Mesothelial cell of epicardium (in vitro differentiated cells): ENCODE data around the gene AHDC1. TPM values are rescaled to one million over a fixed set of nuclear protein-coding genes. Genes with fewer than 3 reads are reported as not detected.

ENCODE experiments used
- DNase-seq, 2 experiments: peaks; one replicate each; pipeline ENCODE4 v3.0.0; 2021; ENCODE audit warnings: low spot score in 2 of 2; ENCODE audit not compliant: unreplicated experiment in 2 of 2
- H3K27ac Mint-ChIP-seq: 2 replicates; pipeline ENCODE4 v1.8.0; 2021; ENCODE audit warnings: mixed read lengths
- H3K27me3 Mint-ChIP-seq: 2 replicates; pipeline ENCODE4 v1.8.0; 2021; ENCODE audit warnings: low read depth, mixed read lengths
- H3K36me3 Mint-ChIP-seq: 2 replicates; pipeline ENCODE4 v1.8.0; 2021; ENCODE audit warnings: mixed read lengths
- H3K4me1 Mint-ChIP-seq: 2 replicates; pipeline ENCODE4 v1.8.0; 2021; ENCODE audit warnings: mixed read lengths
- H3K4me3 Mint-ChIP-seq: 2 replicates; pipeline ENCODE4 v1.8.0; 2021; ENCODE audit warnings: mild to moderate bottlenecking, moderate library complexity, mixed read lengths
- H3K9me3 Mint-ChIP-seq: 2 replicates; pipeline ENCODE4 v1.8.0; 2021; ENCODE audit warnings: mixed read lengths
- CTCF ChIP-seq: fragments of 200-600 bp; sonication (generic); IDR thresholded peaks from one replicate; pipeline ENCODE4 v1.5.0; 2021; ENCODE audit warnings: antibody characterized with exemption; ENCODE audit not compliant: unreplicated experiment
- total RNA-seq: library from RNA; stranded (reverse); gene quantifications from 3 replicates; pipeline ENCODE4 v1.2.1, GENCODE V29; 2021

AHDC1 gene
- total RNA-seq, 1 donor from 2014 or later: 73.5 TPM

- Mint-ChIP-seq H3K36me3 (no peaks in the 10 kb centered on the region), H3K4me3 (no peak overlapping the region), H3K27ac (peak overlapping the region; percentile 45), H3K9me3 (no peaks in the 10 kb centered on the region), H3K27me3 (no peaks in the 10 kb centered on the region), H3K4me1 (peaks cover 76% of the 10 kb centered on the region)
- DNase-seq: no peak
- no peak for TF ChIP-seq CTCF
These were observed 40.1 kb downstream of the AHDC1 start for GRCh38 chr1:27563591-27564471.

- Mint-ChIP-seq H3K9me3 (no peaks in the 10 kb centered on the region), H3K27me3 (no peaks in the 10 kb centered on the region), H3K36me3 (no peaks in the 10 kb centered on the region), H3K4me3 (no peak overlapping the region), H3K4me1 (peaks cover 76% of the 10 kb centered on the region), H3K27ac (no peak overlapping the region)
- TF ChIP-seq CTCF: no peak
- no peak for DNase-seq
These were observed 40.7 kb downstream of the AHDC1 start for GRCh38 chr1:27563341-27563590.

- TF ChIP-seq CTCF: no peak
- Mint-ChIP-seq H3K36me3 (no peaks in the 10 kb centered on the region), H3K4me3 (no peak overlapping the region), H3K9me3 (no peaks in the 10 kb centered on the region), H3K27me3 (no peaks in the 10 kb centered on the region), H3K4me1 (peaks cover 73% of the 10 kb centered on the region), H3K27ac (peak overlapping the region; percentile 85)
- no peak for DNase-seq
These were observed 41.2 kb downstream of the AHDC1 start for GRCh38 chr1:27562534-27563340.

- no peaks in the 10 kb centered on the region for H3K36me3 Mint-ChIP-seq
- peak overlapping the region; percentile 26 for H3K4me3 Mint-ChIP-seq
- TF ChIP-seq CTCF: no peak
- H3K27ac Mint-ChIP-seq: peak overlapping the region; percentile 85
- no peak for DNase-seq
- H3K9me3 Mint-ChIP-seq: no peaks in the 10 kb centered on the region
- H3K27me3 Mint-ChIP-seq: no peaks in the 10 kb centered on the region
- peaks cover 71% of the 10 kb centered on the region for H3K4me1 Mint-ChIP-seq
These were observed 41.9 kb downstream of the AHDC1 start for GRCh38 chr1:27562021-27562420.

GRCh38 chr1:27561124-27561899 lies 42.6 kb downstream of the AHDC1 start:
- Mint-ChIP-seq H3K4me3 (peak overlapping the region; percentile 26), H3K4me1 (peaks cover 70% of the 10 kb centered on the region), H3K27me3 (no peaks in the 10 kb centered on the region), H3K36me3 (no peaks in the 10 kb centered on the region), H3K9me3 (no peaks in the 10 kb centered on the region), H3K27ac (peak overlapping the region; percentile 81)
- no peak for DNase-seq
- TF ChIP-seq CTCF: no peak
